GM21526 (cell line): ENCODE data around the gene SCAF1.
A peak's percentile ranks its signal among the peaks of the same experiment; 100 is the strongest.

Experiments
- ATAC-seq: cut with Tn5 transposase; IDR thresholded peaks from one replicate; pipeline ENCODE4 v1.9.1; 2021; ENCODE audit warnings: moderate library complexity; ENCODE audit not compliant: unreplicated experiment, low FRiP score

The SCAF1 gene

DNA sequence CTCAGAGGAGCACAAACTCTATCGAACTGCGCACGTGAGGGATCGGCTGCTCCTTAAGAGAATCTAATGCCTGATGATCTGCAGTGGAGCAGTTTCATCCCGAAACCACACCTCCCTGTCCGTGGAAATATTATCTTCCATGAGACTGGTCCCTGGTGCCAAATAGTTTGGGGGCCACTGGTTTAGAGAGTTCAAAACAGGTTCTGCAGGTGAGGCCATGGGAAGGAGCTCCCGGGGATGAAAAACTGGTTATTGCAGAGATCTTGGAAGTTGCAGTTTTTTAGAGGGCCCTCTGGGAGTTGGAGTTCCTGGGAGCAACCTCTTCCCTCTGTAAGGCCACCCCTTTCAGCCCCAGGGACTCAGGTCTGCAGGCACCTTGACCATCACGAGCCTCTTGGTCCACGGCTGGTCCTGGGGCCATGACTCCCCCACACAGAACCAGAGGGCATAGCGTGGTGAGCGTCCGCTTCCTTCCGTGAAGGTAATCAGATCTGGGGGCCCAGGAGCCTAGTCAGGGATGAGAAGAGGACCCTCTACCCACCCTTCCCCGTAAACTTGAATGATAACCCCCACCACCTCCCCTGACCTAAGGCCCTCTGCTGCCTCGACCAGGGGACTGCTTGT is 18.4 kb downstream of the SCAF1 start:
- ATAC-seq: no peak

DNA sequence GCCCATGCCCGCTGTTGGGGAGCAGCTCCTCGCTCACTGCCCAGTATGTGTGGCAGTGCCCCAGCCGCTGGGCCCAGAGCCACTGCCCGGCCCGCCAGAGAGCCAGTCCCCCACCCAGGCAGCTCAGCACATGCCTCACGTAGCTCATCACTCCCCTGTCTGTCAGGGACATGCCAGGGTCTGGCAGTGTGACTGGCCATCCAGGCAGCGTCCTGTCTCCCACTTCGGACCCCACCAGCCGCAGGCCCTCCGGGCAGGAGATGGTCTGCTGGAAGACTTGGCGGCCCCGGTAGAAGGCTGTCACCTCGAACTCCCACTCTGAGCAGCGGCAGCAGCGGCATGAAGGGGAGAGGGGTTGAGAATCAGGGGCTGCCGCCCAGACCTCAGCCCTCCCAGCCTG is 20.0 kb downstream of the SCAF1 start:
- no peak for ATAC-seq

DNA sequence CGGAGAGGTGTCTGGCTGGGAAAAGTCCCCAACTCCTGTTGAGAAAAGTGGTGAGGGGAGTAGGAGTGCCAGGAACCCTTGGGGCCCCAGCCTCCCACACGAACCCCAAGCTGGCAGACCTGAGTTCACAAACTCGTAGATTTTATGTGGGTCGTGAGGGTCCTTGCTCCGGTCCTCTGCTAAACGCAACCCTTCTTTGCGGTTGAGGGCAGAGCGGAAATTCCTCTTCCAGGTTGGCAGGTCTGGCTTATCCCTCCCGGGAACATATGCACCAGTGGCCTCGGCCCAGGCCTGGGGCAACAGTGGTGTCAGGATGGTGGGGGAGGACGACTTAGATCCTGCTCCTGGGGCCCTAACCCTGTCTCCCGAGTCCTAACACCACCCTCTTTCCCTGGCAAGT is 21.2 kb downstream of the SCAF1 start:
- ATAC-seq: no peak

DNA sequence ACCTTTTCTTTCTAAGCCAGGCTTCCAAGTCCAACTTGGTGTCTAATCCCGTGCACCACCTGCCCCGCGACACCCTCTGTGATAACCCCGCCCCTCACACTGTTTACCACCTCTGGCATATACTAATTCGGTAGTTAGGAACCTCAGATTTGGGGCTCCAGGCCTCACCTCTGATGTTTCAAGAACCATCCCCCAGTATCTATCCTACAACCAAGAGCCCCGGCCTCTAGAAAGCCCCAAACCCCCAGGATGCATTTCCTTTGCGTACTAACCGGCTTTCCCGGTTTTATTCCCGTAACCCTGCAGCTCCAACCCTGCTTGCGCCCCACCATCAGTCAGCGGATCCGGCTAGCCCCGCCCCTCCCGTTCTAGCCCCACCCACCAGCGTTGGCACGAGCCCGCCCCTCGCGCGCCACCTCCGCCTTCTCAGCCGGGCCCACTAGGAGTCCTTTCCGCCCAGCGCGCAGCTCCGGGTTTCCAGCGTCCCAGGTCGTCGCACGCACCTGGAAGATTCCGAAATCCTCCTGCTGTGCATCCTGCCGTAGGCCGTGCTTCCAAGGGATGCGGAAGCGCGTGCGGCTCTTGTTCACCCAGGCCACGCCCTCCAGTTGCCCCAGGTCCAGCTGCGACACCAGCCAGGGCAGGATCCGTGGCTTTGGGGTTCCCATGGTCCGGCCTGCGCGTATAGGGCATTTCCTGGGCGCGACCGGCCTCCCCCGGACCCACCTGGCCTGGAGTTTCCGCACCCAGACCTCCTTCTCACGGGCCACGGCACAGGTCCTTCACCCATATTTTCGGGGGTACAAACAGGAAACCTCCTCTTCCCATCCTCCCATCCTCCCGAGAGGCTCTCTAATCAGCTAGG is 22.4 kb downstream of the SCAF1 start:
- no peak for ATAC-seq

DNA sequence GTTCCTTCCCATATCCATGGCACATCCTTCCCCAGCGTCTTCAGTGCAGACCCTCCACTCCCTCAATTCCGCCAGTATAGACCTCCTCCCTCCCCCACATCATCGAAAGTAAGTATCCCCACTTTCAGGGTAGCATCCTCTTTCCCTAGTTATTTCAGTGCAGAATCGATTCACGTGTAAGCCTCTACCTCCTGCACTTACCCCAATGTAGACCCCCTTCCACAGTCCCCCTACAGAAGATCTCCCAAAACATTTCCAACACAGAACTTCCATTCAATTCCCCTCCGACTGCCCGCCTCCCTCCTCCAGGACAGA is 23.0 kb downstream of the SCAF1 start:
- ATAC-seq: no peak

DNA sequence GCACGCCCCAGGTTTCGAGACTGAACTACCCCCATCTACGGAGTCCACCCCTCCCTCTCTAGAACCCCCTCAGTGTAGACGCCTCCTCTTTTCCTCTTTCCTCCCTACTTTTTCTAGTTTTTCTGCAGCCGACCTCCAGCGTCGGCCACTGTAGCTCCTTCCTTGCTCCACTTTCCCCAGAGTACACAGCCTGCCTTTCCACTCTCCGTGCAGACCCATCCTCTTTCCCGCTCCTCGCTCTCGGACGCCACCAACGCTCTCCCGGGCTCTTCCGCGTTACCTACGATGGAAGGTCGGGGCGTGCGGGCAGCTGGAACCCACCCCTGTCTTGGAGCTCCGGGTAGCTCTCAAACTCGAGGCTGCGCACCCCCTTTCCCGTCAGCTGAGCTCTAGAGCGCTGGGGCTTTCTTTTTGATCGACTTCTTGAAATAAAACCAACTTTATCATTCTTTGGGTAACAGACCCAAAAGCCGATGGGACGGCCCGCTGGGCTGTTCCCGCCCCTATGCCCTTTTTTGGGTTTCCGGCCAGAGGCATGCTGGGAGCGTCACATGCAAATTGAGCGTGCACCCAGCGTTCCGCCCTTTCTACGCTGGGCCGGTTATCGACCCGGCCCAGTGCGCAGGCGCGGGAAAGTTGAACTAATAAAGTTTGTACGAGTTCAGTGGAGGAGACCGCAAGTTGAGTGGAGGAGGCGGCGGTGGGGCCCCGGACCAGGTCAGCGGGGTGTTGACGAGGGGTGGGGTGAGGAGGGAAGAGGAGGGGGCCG is 23.5 kb downstream of the SCAF1 start, which contains the start of the genes BCL2L12 and IRF3:
Gene BCL2L12, plus strand, starts transcription at position 583 of the 769 bp plus-strand sequence. CDS start 760 bp downstream, outside the sequence.
Gene IRF3, minus strand, starts transcription at position 507 of the 769 bp plus-strand sequence. CDS start 1,019 bp downstream, outside the sequence.
- ATAC-seq: peak; percentile 51

DNA sequence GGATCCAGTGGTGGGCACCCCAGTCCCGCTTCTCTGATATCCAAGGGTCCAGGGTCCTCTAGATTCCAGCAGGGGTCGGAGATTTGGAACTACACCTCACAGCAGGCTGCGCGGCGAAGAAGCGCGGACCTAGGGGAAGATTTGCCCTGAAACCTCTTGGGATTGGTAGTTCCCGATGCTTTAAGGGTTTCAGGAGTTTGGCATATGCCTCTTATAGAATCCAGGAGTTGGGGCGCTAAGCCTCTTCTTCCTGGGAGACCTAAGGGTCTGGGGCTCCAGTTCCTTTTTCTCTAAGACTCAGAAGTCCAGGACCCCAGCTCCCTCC is 24.1 kb downstream of the SCAF1 start:
- ATAC-seq: no peak

DNA sequence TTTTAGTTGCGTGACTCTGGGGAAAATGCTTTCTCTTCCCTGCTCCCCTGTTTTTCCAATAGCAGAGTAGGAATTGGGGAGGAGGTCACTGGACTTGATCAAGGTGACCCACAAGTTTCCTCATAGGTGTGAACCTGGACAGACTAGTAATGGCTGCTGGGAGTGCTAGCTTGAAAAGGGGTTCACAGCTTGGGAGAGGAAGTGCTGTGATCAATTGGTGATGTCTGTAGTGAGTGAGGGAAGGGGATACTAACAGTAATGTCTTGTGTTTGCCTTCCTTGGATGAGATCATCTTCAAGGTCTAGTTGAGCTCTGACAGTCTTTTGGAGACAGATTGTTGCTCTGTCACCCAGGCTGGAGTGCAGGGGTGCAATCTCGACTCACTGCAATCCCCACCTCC is 25.5 kb downstream of the SCAF1 start:
- no peak for ATAC-seq

DNA sequence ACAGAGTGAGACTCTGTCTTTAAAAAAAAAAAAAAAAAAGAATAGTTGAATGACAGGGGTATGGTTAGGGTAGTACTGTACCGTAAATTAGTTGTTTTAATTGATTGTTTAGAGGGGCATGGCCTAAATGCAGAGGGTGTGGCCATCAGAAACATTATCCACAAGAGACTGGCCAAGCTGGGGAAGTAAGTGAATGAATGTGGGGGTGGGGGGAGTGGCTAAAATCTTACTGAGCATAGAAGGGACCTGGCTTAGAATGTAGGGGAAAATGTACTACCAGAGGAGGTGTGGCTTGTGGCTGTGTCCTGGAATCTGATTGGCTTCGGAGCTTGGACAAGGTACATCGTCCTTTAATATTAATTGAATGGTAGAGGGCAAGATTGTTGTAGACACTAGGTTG is 27.5 kb downstream of the SCAF1 start:
- ATAC-seq: no peak

DNA sequence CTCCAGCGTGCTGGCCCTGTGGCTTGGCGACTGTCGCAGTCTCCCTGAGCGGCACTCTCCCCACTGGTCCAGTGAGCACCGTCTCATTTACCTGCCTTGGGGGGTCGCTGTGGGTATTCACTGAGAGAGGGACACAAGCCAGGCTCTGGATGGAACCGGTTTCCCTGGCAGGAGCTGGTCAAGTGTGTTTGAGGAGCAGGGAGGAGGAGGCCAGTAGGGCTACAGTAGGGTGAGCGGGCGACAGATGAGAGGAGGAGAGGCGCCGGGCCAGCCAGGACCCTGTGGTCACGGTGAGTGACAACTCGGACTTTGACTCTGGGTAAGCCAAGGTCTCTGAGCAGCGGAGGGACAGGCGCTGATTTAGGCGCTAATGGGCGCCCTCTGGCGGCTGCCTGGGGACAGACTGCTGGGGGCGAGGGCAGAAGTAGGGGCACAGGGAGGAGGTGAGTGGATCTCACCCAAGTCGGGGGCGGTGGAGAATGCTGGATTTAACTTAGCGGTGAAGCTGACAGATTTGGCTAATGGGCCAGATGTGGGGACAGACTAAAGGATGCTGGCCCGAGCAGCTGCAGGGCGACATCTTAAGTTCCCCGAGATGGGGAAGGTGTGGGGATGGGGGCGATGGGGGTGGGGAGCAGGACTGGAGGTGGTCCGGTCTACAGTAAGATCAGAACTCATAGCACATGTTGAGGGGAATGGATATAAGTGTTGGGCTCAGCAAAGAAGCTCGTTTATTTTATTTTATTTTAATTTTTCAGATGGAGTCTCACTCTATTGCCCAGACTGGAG is 30.3 kb downstream of the SCAF1 start:
- ATAC-seq: no peak

DNA sequence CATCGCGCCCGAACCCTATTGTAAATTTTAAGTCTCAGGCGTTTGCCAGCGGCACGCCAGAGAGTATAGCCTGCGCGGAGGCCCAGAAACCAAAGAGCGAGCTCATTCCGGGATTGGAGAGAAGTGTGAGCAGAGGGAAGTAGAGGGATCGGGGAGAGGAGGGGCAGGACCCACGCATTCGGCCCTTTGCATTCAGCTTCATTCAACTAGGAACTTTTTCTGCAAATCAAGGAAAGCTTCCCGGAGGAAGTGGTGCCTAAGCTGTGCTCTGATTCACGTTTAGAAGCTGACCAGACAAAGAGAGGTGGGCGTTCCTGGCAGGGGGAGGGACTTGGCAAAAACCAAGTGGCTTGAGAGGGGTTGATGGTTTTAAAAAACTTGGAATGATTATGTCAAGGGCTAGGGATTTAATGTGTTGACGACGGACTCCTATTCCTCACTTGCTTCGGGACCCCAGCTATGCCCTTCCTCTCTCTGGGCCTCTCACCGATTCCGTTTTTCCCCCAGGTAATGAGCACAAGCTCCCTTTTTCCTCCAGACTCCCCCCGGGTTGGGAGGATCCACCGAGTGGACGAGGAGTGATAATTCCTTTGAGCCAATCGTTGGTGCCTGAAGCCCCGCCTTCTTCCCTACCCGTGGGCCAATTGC is 34.3 kb downstream of the SCAF1 start:
- peak; percentile 24 for ATAC-seq

DNA sequence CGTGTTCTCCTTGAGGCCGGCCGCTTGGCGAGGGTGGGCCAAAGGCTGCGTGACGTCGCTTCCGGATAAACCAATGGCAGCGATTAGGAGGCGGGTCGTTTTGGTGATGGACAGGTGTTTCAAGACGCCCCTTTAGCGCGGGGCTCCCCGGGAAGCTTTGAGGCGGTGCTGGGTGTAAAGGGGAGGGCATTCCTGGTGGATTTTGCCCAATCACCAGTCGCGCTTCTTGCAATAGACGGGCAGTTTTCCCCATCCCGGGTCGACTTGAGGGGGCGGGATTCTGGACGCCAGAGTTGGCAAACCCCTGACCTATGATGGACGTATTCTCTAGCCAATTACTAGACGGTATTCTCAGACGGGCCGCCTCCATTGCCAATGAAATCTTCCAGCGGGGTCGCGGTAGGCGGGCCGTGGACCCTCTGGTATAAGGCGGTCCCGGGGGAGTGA is 34.8 kb downstream of the SCAF1 start:
- ATAC-seq: peak; percentile 61

DNA sequence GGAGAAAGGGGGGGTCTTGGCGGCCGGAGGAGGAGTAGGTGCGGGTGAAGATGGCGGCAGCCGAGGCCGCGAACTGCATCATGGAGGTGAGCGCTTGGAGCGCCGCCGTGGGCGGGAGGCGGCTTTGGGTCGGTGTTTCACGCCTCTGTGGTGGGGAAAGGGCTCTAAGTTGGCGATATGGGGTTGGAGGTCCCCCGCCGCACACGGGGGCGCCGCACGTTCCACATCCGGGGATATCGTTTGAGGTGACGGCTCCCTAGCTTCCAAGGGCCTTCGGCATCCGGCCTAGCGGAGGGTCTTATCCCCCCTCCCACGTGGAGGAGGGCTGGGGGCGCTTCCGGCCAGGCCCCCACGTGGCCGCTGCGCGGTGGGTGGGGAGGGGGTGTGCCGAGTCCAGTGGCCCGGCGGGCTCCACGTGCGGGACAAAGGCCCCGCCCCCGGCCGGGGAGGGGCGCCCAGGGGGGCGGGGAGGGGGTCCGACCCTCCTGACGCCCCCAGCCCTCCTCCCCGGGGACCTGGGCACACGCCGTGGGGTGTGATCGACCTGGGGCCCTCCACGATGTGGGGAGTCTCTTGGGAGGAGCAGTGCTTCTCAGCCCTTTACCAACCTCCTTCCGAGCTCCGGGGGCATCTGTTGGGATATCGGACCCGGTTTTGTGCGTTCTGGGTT is 35.4 kb downstream of the SCAF1 start, which contains the start of gene PRMT1:
Gene PRMT1, plus strand, starts transcription at position 41 of the 670 bp plus-strand sequence. Its CDS starts 10 bp downstream, at position 51.
- peak; percentile 5 for ATAC-seq

DNA sequence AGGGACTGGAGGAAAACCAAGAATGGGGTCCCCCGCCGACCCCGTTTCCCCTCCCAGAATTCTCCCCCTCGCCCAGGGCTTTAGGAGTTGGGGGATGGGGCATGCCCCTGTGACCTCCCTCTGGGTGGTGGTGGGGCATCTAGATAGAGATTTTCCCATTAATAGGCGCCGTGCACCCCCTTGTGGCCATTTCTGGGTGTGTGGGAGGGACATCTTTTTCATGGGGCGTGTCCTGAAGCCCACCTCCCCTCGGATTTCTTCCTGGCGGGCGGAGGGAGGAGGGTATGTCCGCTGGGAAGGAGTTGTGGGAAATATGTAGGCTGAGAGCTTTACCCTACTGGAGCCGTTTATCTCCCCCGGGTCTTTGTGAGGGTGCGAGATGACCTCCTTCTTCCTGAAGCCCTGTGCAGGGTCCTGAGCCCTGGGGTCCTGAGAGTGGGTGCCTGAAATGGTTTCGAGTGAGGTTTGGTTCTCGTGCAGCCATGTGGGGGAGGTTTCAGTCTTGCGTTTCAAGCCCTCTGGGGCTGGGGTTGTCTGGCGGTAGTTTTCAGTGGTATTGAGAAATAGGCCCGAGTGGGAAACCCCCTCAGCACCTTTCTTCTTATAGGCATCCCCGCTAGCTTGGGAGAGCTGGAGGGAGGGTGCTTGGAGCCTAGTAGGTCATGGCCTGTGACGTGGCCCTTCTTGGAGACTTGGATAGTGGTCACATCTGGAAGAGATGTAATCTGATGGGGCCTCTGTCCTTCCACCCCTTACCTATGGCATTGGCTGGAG is 36.1 kb downstream of the SCAF1 start:
- ATAC-seq: no peak

DNA sequence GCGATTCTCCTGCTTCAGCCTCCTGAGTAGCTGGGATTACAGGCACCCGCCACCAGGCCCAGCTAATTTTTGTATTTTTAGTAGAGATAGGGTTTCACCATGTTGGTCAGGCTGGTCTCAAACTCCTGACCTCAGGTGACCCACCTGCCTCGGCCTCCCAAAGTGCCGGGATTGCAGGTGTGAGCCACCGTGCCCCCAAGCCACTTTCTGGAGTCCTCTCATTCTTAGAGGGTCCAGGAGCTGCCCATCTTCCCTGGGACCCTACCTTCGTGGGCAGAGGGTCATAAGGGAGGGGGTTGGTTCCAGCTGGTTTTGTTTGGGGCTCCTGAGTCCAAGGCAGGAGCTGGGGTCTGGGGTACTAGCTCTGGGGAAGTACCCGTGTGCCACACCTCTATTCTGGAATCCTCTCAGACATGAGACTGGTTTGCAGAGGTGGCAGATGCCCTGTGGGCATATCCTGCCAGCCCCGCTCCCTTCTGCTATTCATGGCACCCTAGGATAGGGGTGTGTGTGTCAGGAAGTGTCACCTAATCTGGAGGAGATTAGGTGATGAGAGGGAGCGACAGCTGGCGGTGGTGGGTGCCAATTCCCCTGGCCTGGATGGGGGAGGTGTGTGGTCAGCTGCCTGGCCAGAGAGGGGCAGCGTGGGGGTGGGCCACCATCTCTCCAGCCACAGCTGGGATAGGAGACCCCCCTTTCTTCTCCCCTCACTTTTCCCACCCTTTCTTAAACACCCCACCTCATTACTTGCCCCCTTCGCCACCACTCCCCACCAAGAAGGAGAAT is 37.2 kb downstream of the SCAF1 start:
- ATAC-seq: no peak

DNA sequence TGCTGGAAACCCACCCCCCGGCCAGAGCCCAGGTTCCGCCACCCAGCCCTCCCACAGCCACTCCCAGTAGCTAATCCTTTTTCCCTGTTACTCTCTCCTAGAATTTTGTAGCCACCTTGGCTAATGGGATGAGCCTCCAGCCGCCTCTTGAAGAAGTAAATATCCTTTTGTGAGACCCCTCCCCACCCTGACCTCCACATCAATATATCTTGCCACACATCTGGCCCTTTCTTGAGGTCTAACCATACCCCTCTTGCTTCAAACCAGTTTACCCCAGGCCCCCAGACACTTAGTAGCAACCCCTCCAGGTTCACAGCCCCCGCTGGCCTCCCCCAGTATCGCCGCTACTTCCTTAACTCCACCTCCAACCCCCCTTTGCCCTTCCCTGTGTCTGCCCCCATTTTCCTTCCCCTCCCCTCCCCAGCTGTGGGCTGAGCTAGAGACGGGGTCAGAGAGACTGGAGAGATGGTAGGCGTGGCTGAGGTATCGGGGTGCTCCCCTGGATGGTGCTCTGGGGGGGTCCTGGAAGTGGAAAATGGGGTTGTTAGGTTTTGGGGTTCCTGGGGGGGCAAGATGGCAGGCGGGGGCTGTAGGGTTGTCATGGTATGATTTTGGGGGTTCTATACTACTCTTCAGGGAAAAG is 37.9 kb downstream of the SCAF1 start:
- ATAC-seq: no peak
